Ascending aorta (tissue), 2 donors: ENCODE measurements around the gene PTP4A2. TPM values are rescaled to one million over a fixed set of nuclear protein-coding genes. Genes with fewer than 3 reads are reported as not detected.

Source experiments
- DNase-seq, 2 donors: peaks; one replicate each; pipeline ENCODE4 v3.0.0-alpha.2; 2019; ENCODE audit warnings: low spot score in 2 of 2
- H3K27ac ChIP-seq, 2 donors: fragments of 200-600 bp; sonication (generic); one replicate each; pipeline ENCODE4 v1.5.1; 2016 to 2017; ENCODE audit warnings: mild to moderate bottlenecking in 1 of 2
- H3K27me3 ChIP-seq: fragments of 200-600 bp; sonication (generic); one replicate; pipeline ENCODE4 v1.5.1; 2017
- H3K36me3 ChIP-seq, 2 donors: fragments of 200-600 bp; sonication (generic); one replicate each; pipeline ENCODE4 v1.5.1; 2016
- H3K4me1 ChIP-seq, 2 donors: fragments of 200-600 bp; sonication (generic); one replicate each; pipeline ENCODE4 v1.5.1; 2016 to 2017; ENCODE audit warnings: mild to moderate bottlenecking in 1 of 2
- H3K4me3 ChIP-seq, 2 donors: fragments of 200-600 bp; sonication (generic); one replicate each; pipeline ENCODE4 v1.5.1; 2016 to 2017; ENCODE audit warnings: mild to moderate bottlenecking in 1 of 2
- H3K9me3 ChIP-seq, 2 donors: fragments of 200-600 bp; sonication (generic); one replicate each; pipeline ENCODE4 v1.5.1; 2016
- CTCF ChIP-seq, 3 experiments: fragments of 200-600 bp in 2 of 3; fragments of 450-650 bp in 1 of 3; sonication (generic) in 2 of 3; IDR thresholded peaks; one replicate each; pipeline ENCODE4 v1.5.1; 2016 to 2019; ENCODE audit warnings: antibody characterized with exemption in 3 of 3, mild to moderate bottlenecking in 1 of 3, moderate library complexity in 1 of 3
- intact Hi-C: fragments of 100-400 bp; cut with DNase I; formaldehyde crosslinking; loops from one replicate; pipeline ENCODE4 v1.15.1; 2023
- total RNA-seq: library from RNA; depleted of rRNA; stranded (reverse); fragments of >200 nt; gene quantifications from one replicate; pipeline ENCODE4 v1.1.0, GENCODE V29; 2016

Gene PTP4A2
- total RNA-seq, 1 donor from 2014 or later = 174 TPM

DNA sequence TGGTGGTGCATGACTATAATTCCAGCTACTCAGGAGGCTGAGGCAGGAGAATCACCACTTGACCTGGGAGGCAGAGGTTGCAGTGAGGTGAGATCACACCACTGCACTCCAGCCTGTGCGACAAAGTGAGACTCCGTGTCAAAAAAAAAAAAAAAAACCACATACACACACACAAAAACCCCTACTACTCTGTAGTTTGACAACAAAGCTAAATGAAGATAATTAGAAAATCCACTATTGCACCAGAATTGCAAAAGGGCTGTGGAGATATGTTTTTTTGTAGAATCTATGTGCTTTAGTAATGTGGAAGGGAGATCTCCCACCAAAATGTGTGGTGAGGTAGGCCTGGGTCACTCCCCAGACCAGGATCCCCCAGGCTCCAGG lies 43.3 kb upstream of the PTP4A2 start:
- no peaks in the 10 kb centered on the region for H3K36me3 ChIP-seq

DNA sequence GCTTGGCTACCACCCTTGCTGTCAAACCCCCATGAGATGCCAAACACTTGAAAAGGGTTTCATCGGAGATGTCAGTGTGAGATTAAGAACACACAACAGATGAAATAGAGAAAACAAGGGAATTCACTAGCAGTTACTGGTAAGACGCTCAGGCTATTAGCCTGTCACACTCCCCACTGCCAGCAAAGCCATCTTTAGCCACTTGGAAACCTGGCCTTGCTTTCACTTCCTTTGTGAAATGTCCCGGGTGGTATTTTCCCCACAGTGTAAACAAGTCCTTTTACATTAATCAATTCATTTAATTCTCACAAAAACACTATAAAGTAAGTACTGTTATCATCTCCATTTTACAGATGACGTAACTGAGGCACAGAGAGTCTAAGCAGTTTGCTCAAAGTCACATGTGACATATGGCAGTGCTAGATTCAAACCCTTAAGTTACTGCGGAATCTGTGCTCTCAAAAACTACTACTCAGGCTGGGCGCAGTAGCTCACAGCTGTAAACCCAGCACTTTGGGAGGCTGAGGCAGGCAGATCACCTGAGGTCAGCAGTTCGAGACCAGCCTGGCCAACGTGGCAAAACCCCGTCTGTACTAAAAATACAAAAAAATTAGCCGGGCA lies 42.8 kb upstream of the PTP4A2 start:
- H3K27ac ChIP-seq = no peak overlapping the region
- intact Hi-C loops = no loop called here
- no peaks in the 10 kb centered on the region for H3K9me3 ChIP-seq
- TF ChIP-seq CTCF (IDR thresholded peaks at IDR 0.05) = no peak
- no peaks in the 10 kb centered on the region for H3K4me1 ChIP-seq
- no peak for DNase-seq
- H3K4me3 ChIP-seq = no peak overlapping the region
- no peaks in the 10 kb centered on the region for H3K36me3 ChIP-seq
- H3K27me3 ChIP-seq = no peaks in the 10 kb centered on the region

More for the DNA sequence above, 43.3 kb upstream of the PTP4A2 start:
- DNase-seq = no peak
- intact Hi-C loops = no loop called here
- TF ChIP-seq CTCF (IDR thresholded peaks at IDR 0.05) = no peak
- H3K27ac ChIP-seq = no peak overlapping the region
- no peaks in the 10 kb centered on the region for H3K4me1 ChIP-seq
- no peaks in the 10 kb centered on the region for H3K27me3 ChIP-seq
- no peaks in the 10 kb centered on the region for H3K9me3 ChIP-seq
- no peak overlapping the region for H3K4me3 ChIP-seq

GRCh38 chr1:31978843-31979400 lies 40.8 kb upstream of the PTP4A2 start:
- intact Hi-C loops = no loop called here

GRCh38 chr1:31977385-31978131 lies 39.4 kb upstream of the PTP4A2 start:
- intact Hi-C loops = no loop called here
- H3K4me3 ChIP-seq = no peak overlapping the region
- H3K36me3 ChIP-seq = no peaks in the 10 kb centered on the region
- no peaks in the 10 kb centered on the region for H3K9me3 ChIP-seq
- H3K4me1 ChIP-seq = no peaks in the 10 kb centered on the region
- H3K27me3 ChIP-seq = no peaks in the 10 kb centered on the region
- no peak for DNase-seq
- H3K27ac ChIP-seq = no peak overlapping the region
- TF ChIP-seq CTCF (IDR thresholded peaks at IDR 0.05) = peak in 2 of 3 experiments; percentile 7 to 20

More at GRCh38 chr1:31978843-31979400, 40.8 kb upstream of the PTP4A2 start:
- Histone ChIP-seq H3K9me3 (no peaks in the 10 kb centered on the region), H3K27ac (no peak overlapping the region), H3K4me3 (no peak overlapping the region), H3K27me3 (no peaks in the 10 kb centered on the region), H3K4me1 (no peaks in the 10 kb centered on the region), H3K36me3 (no peaks in the 10 kb centered on the region)
- no peak for TF ChIP-seq CTCF (IDR thresholded peaks at IDR 0.05)
- DNase-seq = no peak

GRCh38 chr1:31976401-31976800 lies 38.2 kb upstream of the PTP4A2 start:
- Histone ChIP-seq H3K27me3 (no peaks in the 10 kb centered on the region), H3K4me1 (no peaks in the 10 kb centered on the region), H3K36me3 (no peaks in the 10 kb centered on the region), H3K27ac (no peak overlapping the region), H3K4me3 (no peak overlapping the region), H3K9me3 (no peaks in the 10 kb centered on the region)
- TF ChIP-seq CTCF (IDR thresholded peaks at IDR 0.05) = no peak
- intact Hi-C loops = no loop called here
- no peak for DNase-seq
